ENCODE data around the gene MTPN.

Gene MTPN

GRCh38 chr7:135950429-135950828 lies 26.7 kb downstream of the MTPN start:
- no peak for DNase-seq

- no peak for DNase-seq
These were observed 30.7 kb downstream of the MTPN start for GRCh38 chr7:135946289-135947055.

DNA sequence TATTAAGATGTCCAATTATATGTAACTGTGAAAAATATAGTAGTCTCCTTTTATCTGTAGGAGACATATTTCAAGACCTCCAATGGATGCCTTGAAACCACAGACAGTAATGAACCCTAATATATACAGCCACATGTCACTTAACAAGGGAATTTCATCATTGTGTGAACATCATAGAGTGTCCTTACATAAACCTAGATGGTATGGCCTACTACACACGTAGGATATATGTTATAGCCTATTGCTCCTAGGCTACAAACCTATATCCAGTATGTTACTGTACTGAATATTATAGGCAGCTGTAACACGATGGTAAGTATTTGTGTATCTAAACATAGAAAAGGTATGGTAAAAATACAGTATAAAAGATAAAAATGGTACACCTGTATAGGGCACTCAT lies 32.4 kb downstream of the MTPN start:
- no peak for DNase-seq

GRCh38 chr7:135943134-135943879 lies 33.9 kb downstream of the MTPN start:
- no peak for DNase-seq

GRCh38 chr7:135942614-135943013 lies 34.5 kb downstream of the MTPN start:
- no peak for DNase-seq

GRCh38 chr7:135940077-135941075 lies 36.8 kb downstream of the MTPN start:
- no peak for DNase-seq

- DNase-seq, result no peak
These were observed 37.8 kb downstream of the MTPN start for GRCh38 chr7:135939261-135939812.

DNA sequence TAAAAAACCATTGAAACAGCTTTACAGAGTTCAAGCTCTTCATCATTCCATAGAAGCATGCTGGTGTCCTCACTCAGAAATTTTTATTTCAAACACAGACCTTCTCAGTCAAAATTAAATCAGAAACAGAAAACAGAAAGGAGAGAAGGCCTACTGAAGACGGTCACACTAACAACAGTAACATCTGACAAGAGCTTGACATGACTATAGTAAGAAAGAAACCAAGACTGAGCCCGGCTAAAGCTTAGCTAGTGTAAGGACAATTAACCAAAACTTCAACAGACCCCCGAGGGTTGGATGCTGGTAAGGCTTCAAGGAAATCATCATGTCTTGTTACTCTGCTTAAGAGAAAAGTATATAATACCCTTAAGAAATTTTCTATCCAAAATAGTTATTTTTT lies 38.6 kb downstream of the MTPN start:
- no peak for DNase-seq

GRCh38 chr7:135938086-135938485 lies 39.1 kb downstream of the MTPN start:
- DNase-seq, result no peak

- DNase-seq, result no peak
These were observed 40.5 kb downstream of the MTPN start for GRCh38 chr7:135936497-135937217.

DNA sequence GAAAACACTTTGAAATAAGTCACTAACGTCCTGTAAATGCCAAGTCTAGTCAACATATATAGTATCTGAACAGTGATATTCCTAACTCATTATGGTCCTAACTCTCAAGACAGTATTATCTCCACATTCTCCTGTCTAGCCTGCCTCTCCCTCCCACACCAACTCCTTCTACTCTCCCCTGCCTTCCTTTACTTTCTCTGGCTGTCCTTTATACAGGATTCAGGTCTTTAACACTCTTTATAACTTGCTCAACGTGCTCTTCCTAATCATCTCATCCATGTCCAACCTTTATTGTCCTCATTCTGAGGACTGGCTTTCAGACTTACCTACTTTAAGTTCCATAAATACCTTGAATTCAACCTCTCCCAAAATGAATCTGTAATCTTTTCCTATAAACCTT lies 42.5 kb downstream of the MTPN start:
- no peak for DNase-seq

GRCh38 chr7:135933509-135934188 lies 43.5 kb downstream of the MTPN start:
- DNase-seq, result no peak

DNA sequence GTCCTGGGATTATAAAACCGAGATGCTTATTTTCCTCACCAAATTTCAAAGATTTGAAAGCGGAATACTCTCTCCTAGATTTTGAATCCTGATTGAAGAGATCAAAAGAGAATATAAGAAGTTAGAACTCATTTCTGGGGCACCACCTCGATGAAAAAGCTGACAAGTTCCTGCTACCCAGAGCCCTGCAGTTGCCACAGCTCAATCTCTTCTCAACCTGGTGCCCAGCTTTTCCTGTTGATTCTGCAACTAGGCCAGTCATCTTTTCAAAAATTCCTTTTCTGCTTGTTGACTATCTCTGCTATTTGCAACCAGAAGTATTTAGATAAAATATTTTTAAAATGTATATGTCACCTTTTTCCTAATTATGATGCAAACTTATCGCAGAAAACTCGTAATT lies 45.0 kb downstream of the MTPN start:
- DNase-seq, result no peak

DNA sequence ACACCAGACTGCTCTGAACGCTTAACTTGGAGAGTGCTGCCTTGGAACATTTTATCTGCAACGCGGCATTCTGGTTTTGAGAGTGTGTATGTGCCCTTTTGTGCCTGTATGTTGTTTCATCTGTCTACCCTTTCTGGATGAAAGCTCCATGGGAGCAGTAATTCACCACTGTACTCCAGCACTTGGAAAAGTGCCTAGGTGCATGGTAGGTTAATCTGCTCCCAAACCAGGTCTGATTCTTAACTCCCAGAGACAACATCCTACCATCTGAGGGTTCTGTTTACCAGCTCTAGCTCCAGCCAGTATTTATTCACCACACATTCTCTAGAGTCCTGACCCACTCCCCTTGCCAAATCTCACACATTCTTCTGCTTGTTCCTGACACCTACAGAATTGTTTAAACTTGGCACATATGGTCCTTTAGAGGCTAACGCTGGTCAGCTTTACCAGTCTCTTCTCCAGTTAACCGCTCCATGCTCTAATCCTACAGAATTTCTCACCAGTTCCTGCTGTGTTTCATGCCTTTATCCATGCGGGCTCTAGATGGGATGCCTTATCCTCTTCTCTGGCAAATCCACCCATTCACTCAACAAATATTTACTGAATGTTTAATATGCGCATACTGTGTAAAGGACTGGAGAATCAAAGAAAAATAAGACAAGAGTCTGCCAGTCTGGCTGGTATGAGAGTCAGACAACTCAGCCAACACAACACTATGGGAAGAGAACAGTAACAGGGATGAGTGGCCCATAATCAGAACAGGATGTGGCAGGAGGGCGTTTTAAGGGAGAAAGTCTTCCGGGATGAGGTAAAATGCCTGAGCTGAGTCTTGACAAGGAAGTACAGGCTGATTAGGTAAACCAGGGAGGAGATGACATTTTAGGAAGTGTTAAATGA lies 46.3 kb downstream of the MTPN start:
- DNase-seq, result no peak

- no peak for DNase-seq
These were observed 47.4 kb downstream of the MTPN start for GRCh38 chr7:135929722-135930141.

DNA sequence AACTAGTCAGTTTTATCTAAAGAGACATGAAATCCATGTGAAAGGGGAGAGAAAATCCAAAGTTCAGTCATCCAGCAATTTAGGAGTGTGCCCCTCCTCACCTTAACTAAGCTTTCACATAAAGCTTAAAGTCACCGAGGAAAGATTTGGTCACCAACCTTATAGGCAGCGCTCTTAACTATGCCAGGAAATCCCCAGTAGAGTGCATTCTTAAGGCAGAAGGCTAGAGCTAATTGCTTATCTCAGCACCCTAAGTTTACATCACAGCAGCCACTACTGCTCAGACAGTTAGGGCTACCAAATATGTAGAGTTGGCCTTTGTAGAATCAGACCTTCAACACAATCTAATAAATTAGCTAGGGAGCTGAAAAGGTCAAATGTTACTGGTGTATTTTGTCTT lies 47.9 kb downstream of the MTPN start:
- no peak for DNase-seq

DNA sequence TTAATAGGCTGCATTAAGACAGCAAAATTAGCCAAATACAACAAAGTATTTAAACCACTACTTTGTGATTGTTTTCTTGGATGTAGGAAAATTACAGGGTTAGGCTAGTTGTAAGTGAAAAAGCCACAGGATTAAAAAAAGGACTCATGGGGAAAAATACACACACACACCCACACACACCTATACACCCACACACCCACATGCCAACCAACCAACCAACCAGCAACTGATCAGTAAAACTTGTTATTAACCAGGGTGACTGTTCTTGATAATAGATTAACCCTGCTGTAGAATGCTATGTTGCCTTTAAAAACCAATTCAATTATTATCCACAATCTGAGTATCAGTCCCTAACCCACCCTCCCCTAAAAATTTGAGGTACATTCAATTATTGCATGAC lies 49.0 kb downstream of the MTPN start:
- no peak for DNase-seq

GRCh38 chr7:135925210-135925609 lies 51.9 kb downstream of the MTPN start:
- no peak for DNase-seq

DNA sequence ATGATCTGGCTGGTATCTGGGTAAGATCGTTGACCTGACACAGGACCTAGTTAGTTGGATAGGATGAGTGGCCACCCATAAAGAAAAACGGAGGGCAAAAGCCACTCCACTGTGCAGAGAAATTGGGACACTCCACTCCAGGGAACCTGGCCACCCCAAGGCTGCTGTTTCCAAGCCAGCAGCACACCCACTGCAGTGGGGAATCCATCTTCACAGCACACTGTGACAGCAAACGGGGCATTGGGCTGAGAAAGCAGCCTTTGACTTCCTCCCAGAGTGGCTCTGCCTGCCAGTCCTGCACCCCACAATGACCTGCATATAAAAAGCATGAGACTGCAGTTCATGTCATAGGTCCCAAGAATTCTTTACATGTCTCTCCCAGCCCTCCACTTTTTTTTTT lies 52.9 kb downstream of the MTPN start:
- no peak for DNase-seq

GRCh38 chr7:135922263-135922662 lies 54.9 kb downstream of the MTPN start:
- no peak for DNase-seq

GRCh38 chr7:135920478-135920877 lies 56.7 kb downstream of the MTPN start:
- no peak for DNase-seq
